ENCODE results near the gene DEDD2. TPM values are rescaled to one million over a fixed set of nuclear protein-coding genes. Genes with fewer than 3 reads are reported as not detected.

Gene DEDD2
- total RNA-seq, 1 donor from 2014 or later = 21.1 TPM

GRCh38 chr19:42198676-42199439 is 18.6 kb downstream of the DEDD2 start:
- DNase-seq = no peak

GRCh38 chr19:42197375-42197817 is 20.1 kb downstream of the DEDD2 start:
- DNase-seq = no peak

GRCh38 chr19:42196011-42197001 is 21.2 kb downstream of the DEDD2 start:
- DNase-seq = no peak

- no peak for DNase-seq
Measured at GRCh38 chr19:42193706-42194105, 23.8 kb downstream of the DEDD2 start.

- DNase-seq = no peak
Measured at GRCh38 chr19:42193294-42193693, 24.2 kb downstream of the DEDD2 start.

GRCh38 chr19:42191855-42192254 is 25.6 kb downstream of the DEDD2 start:
- DNase-seq = no peak

GRCh38 chr19:42191330-42191729 is 26.1 kb downstream of the DEDD2 start:
- no peak for DNase-seq

GRCh38 chr19:42189133-42189532 is 28.3 kb downstream of the DEDD2 start:
- no peak for DNase-seq

GRCh38 chr19:42188665-42189064 is 28.8 kb downstream of the DEDD2 start:
- DNase-seq = no peak

GRCh38 chr19:42185277-42185676 is 32.2 kb downstream of the DEDD2 start:
- DNase-seq = no peak

- DNase-seq = peak; percentile 87
Measured at GRCh38 chr19:42184401-42184861, 33.0 kb downstream of the DEDD2 start.

- DNase-seq = no peak
Measured at GRCh38 chr19:42178791-42179674, 38.4 kb downstream of the DEDD2 start.

GRCh38 chr19:42177686-42178019 is 39.8 kb downstream of the DEDD2 start:
- no peak for DNase-seq

GRCh38 chr19:42176990-42177685 is 40.3 kb downstream of the DEDD2 start:
- peak; percentile 86 for DNase-seq

- DNase-seq = no peak
Measured at GRCh38 chr19:42176649-42176989, 40.9 kb downstream of the DEDD2 start.

GRCh38 chr19:42175952-42176648 is 41.4 kb downstream of the DEDD2 start:
- DNase-seq = peak; percentile 24

GRCh38 chr19:42174958-42175734 is 42.3 kb downstream of the DEDD2 start:
- DNase-seq = no peak

GRCh38 chr19:42174188-42174587 is 43.3 kb downstream of the DEDD2 start:
- no peak for DNase-seq

- DNase-seq = no peak
Measured at GRCh38 chr19:42173695-42174094, 43.8 kb downstream of the DEDD2 start.

GRCh38 chr19:42172261-42172660 is 45.2 kb downstream of the DEDD2 start:
- DNase-seq = no peak

All from tongue (tissue), 2 donors.